ENCODE results near the gene DRAM2. TPM values are rescaled to one million over a fixed set of nuclear protein-coding genes. Genes with fewer than 3 reads are reported as not detected.

The DRAM2 gene
- 46.9 TPM for polyA plus RNA-seq (2013, experiment 1 of 2)
- polyA plus RNA-seq (2013, experiment 2 of 2): 48.3 TPM

GRCh38 chr1:111139956-111140679 lies at the start of gene DRAM2, which contains the start of gene CEPT1:
TSS of gene DRAM2 (minus strand) at chr1:111140093. CDS start at chr1:111131554, 8,539 bp downstream.
TSS of gene CEPT1 (plus strand) at chr1:111140223. CDS start at chr1:111147715, 7,492 bp downstream.
- H3K79me1 ChIP-seq (replicated peaks; ENCODE audit: low read length, poor library complexity, severe bottlenecking): peaks cover 3% of the 10 kb centered on the region
- peak within 1 kb of the TSS; percentile 83 to 89 for H3K4me3 ChIP-seq (ENCODE audit: insufficient read depth in 1 of 2, low read depth in 1 of 2, low read length in 2 of 2)
- H3K18ac ChIP-seq (ENCODE audit: low read depth in 1 of 2, low read length in 2 of 2): peak within 1 kb of the TSS; percentile 93 to 97
- peak within 1 kb of the TSS; percentile 42 for H2BK120ac ChIP-seq (ENCODE audit: low read depth, low read length)
- no peaks in the 10 kb centered on the region for H3K27me3 ChIP-seq (ENCODE audit: control insufficient read depth in 1 of 2, insufficient read depth in 1 of 2, low read length in 2 of 2)
- WGBS: under 1% methylated on average over 64 of the region's 68 CpGs
- no peaks in the 10 kb centered on the region for H3K4me1 ChIP-seq (ENCODE audit: control insufficient read depth, insufficient read depth, low read depth, low read length)
- H3K14ac ChIP-seq (ENCODE audit: low read length in 2 of 2): peak within 1 kb of the TSS; percentile 69 to 97
- peak within 1 kb of the TSS; percentile 97 for H3K27ac ChIP-seq (ENCODE audit: low read length, poor library complexity, severe bottlenecking)
- H3K36me3 ChIP-seq (ENCODE audit: control insufficient read depth in 1 of 2, insufficient read depth in 2 of 2, low read depth in 1 of 2, low read length in 2 of 2): peaks cover 9 to 23% of the 10 kb centered on the region in 2 experiments
- peak within 1 kb of the TSS; percentile 84 for H4K91ac ChIP-seq (ENCODE audit: low read length)
- peak within 1 kb of the TSS; percentile 86 for H2BK15ac ChIP-seq (ENCODE audit: low read depth, poor library complexity, severe bottlenecking)
- peak within 1 kb of the TSS; percentile 89 for H4K8ac ChIP-seq (ENCODE audit: low read length)
- no peaks in the 10 kb centered on the region for H3K9me3 ChIP-seq (ENCODE audit: control insufficient read depth, low read length)
- DNase-seq: peak; percentile 97
- peak within 1 kb of the TSS; percentile 92 for H2BK5ac ChIP-seq (ENCODE audit: low read depth, low read length, poor library complexity, severe bottlenecking)
- peak within 1 kb of the TSS; percentile 11 to 15 for H2BK12ac ChIP-seq (ENCODE audit: low read length in 2 of 2)
- peak within 1 kb of the TSS; percentile 94 for H2AFZ ChIP-seq (ENCODE audit: low read depth, low read length)
- H3K4me2 ChIP-seq (ENCODE audit: low read length, poor library complexity, severe bottlenecking): peak within 1 kb of the TSS; percentile 91
- H3K9ac ChIP-seq (ENCODE audit: low read length): peak within 1 kb of the TSS; percentile 91
- peak within 1 kb of the TSS; percentile 86 to 98 for H3K4ac ChIP-seq (ENCODE audit: low read depth in 1 of 2, low read length in 2 of 2)
- no peak within 1 kb of the TSS for H2AK5ac ChIP-seq (ENCODE audit: low read length, severe bottlenecking)
- peak within 1 kb of the TSS in 1 of 2 experiments; percentile 90 for H3K23ac ChIP-seq (ENCODE audit: low read length in 2 of 2)

GRCh38 chr1:111184663-111185062 lies 44.8 kb upstream of the DRAM2 start:
- no peak overlapping the region for H3K4me3 ChIP-seq (ENCODE audit: insufficient read depth in 1 of 2, low read depth in 1 of 2, low read length in 2 of 2)
- no peak overlapping the region for H2AK5ac ChIP-seq (ENCODE audit: low read length, severe bottlenecking)
- no peak overlapping the region for H2BK5ac ChIP-seq (ENCODE audit: low read depth, low read length, poor library complexity, severe bottlenecking)
- H3K4me1 ChIP-seq (ENCODE audit: control insufficient read depth, insufficient read depth, low read depth, low read length): no peaks in the 10 kb centered on the region
- no peak overlapping the region for H3K23ac ChIP-seq (ENCODE audit: low read length in 2 of 2)
- no peak overlapping the region for H4K8ac ChIP-seq (ENCODE audit: low read length)
- no peak overlapping the region for H2BK15ac ChIP-seq (ENCODE audit: low read depth, poor library complexity, severe bottlenecking)
- H3K9ac ChIP-seq (ENCODE audit: low read length): no peak overlapping the region
- H3K4me2 ChIP-seq (ENCODE audit: low read length, poor library complexity, severe bottlenecking): no peak overlapping the region
- H3K79me1 ChIP-seq (replicated peaks; ENCODE audit: low read length, poor library complexity, severe bottlenecking): peaks cover 1% of the 10 kb centered on the region
- H4K91ac ChIP-seq (ENCODE audit: low read length): no peak overlapping the region
- no peak overlapping the region for H2AFZ ChIP-seq (ENCODE audit: low read depth, low read length)
- no peak overlapping the region for H3K27ac ChIP-seq (ENCODE audit: low read length, poor library complexity, severe bottlenecking)
- H3K27me3 ChIP-seq (ENCODE audit: control insufficient read depth in 1 of 2, insufficient read depth in 1 of 2, low read length in 2 of 2): no peaks in the 10 kb centered on the region
- H3K36me3 ChIP-seq (ENCODE audit: control insufficient read depth in 1 of 2, insufficient read depth in 2 of 2, low read depth in 1 of 2, low read length in 2 of 2): peaks cover 14 to 77% of the 10 kb centered on the region in 2 experiments
- H3K4ac ChIP-seq (ENCODE audit: low read depth in 1 of 2, low read length in 2 of 2): no peak overlapping the region
- DNase-seq: no peak
- H3K9me3 ChIP-seq (ENCODE audit: control insufficient read depth, low read length): no peaks in the 10 kb centered on the region
- H2BK120ac ChIP-seq (ENCODE audit: low read depth, low read length): no peak overlapping the region
- no peak overlapping the region for H3K14ac ChIP-seq (ENCODE audit: low read length in 2 of 2)
- H2BK12ac ChIP-seq (ENCODE audit: low read length in 2 of 2): no peak overlapping the region
- no peak overlapping the region for H3K18ac ChIP-seq (ENCODE audit: low read depth in 1 of 2, low read length in 2 of 2)

GRCh38 chr1:111183308-111184069 lies 43.6 kb upstream of the DRAM2 start:
- Histone ChIP-seq H2AK5ac (ENCODE audit: low read length, severe bottlenecking) (no peak overlapping the region), H4K8ac (ENCODE audit: low read length) (no peak overlapping the region), H2BK5ac (ENCODE audit: low read depth, low read length, poor library complexity, severe bottlenecking) (no peak overlapping the region), H3K14ac (ENCODE audit: low read length in 2 of 2) (no peak overlapping the region), H2AFZ (ENCODE audit: low read depth, low read length) (no peak overlapping the region), H3K27me3 (ENCODE audit: control insufficient read depth in 1 of 2, insufficient read depth in 1 of 2, low read length in 2 of 2) (no peaks in the 10 kb centered on the region), H3K4me1 (ENCODE audit: control insufficient read depth, insufficient read depth, low read depth, low read length) (no peaks in the 10 kb centered on the region), H2BK15ac (ENCODE audit: low read depth, poor library complexity, severe bottlenecking) (no peak overlapping the region), H3K79me1 (replicated peaks; ENCODE audit: low read length, poor library complexity, severe bottlenecking) (peaks cover 1% of the 10 kb centered on the region), H3K9ac (ENCODE audit: low read length) (no peak overlapping the region), H4K91ac (ENCODE audit: low read length) (no peak overlapping the region), H3K27ac (ENCODE audit: low read length, poor library complexity, severe bottlenecking) (no peak overlapping the region), H3K18ac (ENCODE audit: low read depth in 1 of 2, low read length in 2 of 2) (no peak overlapping the region), H3K23ac (ENCODE audit: low read length in 2 of 2) (no peak overlapping the region), H2BK120ac (ENCODE audit: low read depth, low read length) (no peak overlapping the region), H3K4me3 (ENCODE audit: insufficient read depth in 1 of 2, low read depth in 1 of 2, low read length in 2 of 2) (no peak overlapping the region), H3K4ac (ENCODE audit: low read depth in 1 of 2, low read length in 2 of 2) (no peak overlapping the region), H2BK12ac (ENCODE audit: low read length in 2 of 2) (no peak overlapping the region), H3K36me3 (ENCODE audit: control insufficient read depth in 1 of 2, insufficient read depth in 2 of 2, low read depth in 1 of 2, low read length in 2 of 2) (peaks cover 12 to 79% of the 10 kb centered on the region in 2 experiments), H3K9me3 (ENCODE audit: control insufficient read depth, low read length) (no peaks in the 10 kb centered on the region), H3K4me2 (ENCODE audit: low read length, poor library complexity, severe bottlenecking) (no peak overlapping the region)
- WGBS: over 99% methylated on average over 5 of the region's 6 CpGs
- DNase-seq: no peak

GRCh38 chr1:111182052-111182451 lies 42.2 kb upstream of the DRAM2 start:
- Histone ChIP-seq H4K91ac (ENCODE audit: low read length) (no peak overlapping the region), H2AFZ (ENCODE audit: low read depth, low read length) (no peak overlapping the region), H2BK12ac (ENCODE audit: low read length in 2 of 2) (no peak overlapping the region), H3K4me3 (ENCODE audit: insufficient read depth in 1 of 2, low read depth in 1 of 2, low read length in 2 of 2) (no peak overlapping the region), H3K27ac (ENCODE audit: low read length, poor library complexity, severe bottlenecking) (no peak overlapping the region), H3K79me1 (replicated peaks; ENCODE audit: low read length, poor library complexity, severe bottlenecking) (peaks cover 3% of the 10 kb centered on the region), H3K18ac (ENCODE audit: low read depth in 1 of 2, low read length in 2 of 2) (no peak overlapping the region), H2AK5ac (ENCODE audit: low read length, severe bottlenecking) (no peak overlapping the region), H3K23ac (ENCODE audit: low read length in 2 of 2) (no peak overlapping the region), H2BK15ac (ENCODE audit: low read depth, poor library complexity, severe bottlenecking) (no peak overlapping the region), H3K27me3 (ENCODE audit: control insufficient read depth in 1 of 2, insufficient read depth in 1 of 2, low read length in 2 of 2) (no peaks in the 10 kb centered on the region), H3K36me3 (ENCODE audit: control insufficient read depth in 1 of 2, insufficient read depth in 2 of 2, low read depth in 1 of 2, low read length in 2 of 2) (peaks cover 4 to 78% of the 10 kb centered on the region in 2 experiments), H3K9ac (ENCODE audit: low read length) (no peak overlapping the region), H3K14ac (ENCODE audit: low read length in 2 of 2) (no peak overlapping the region), H4K8ac (ENCODE audit: low read length) (no peak overlapping the region), H2BK120ac (ENCODE audit: low read depth, low read length) (no peak overlapping the region), H3K4ac (ENCODE audit: low read depth in 1 of 2, low read length in 2 of 2) (no peak overlapping the region), H3K4me2 (ENCODE audit: low read length, poor library complexity, severe bottlenecking) (no peak overlapping the region), H3K4me1 (ENCODE audit: control insufficient read depth, insufficient read depth, low read depth, low read length) (no peaks in the 10 kb centered on the region), H2BK5ac (ENCODE audit: low read depth, low read length, poor library complexity, severe bottlenecking) (no peak overlapping the region), H3K9me3 (ENCODE audit: control insufficient read depth, low read length) (no peaks in the 10 kb centered on the region)
- DNase-seq: no peak
- no CpG with 5 or more reads among the region's 2 CpGs for whole genome bisulfite sequencing

All from mesenchymal stem cell (in vitro differentiated cells and primary cell).